Stomach smooth muscle (tissue), 2 donors: Measurements from ENCODE around the gene PTCD2.

Experiments
- H3K27ac ChIP-seq: one replicate; pipeline ENCODE4 v1.7.0; 2013; ENCODE audit warnings: mild to moderate bottlenecking, low read length, inconsistent platforms
- H3K27me3 ChIP-seq, 2 donors: one replicate each; pipeline ENCODE4 v1.7.0; 2013; ENCODE audit warnings: low read length in 2 of 2; ENCODE audit not compliant: insufficient read depth in 2 of 2, control insufficient read depth in 1 of 2
- H3K36me3 ChIP-seq, 2 donors: one replicate each; pipeline ENCODE4 v1.7.0; 2013; ENCODE audit warnings: low read length in 2 of 2; ENCODE audit not compliant: control insufficient read depth in 2 of 2, insufficient read depth in 2 of 2
- H3K4me1 ChIP-seq: one replicate; pipeline ENCODE4 v1.7.0; 2013; ENCODE audit warnings: low read length; ENCODE audit not compliant: control insufficient read depth, insufficient read depth
- H3K4me3 ChIP-seq, 2 donors: one replicate each; pipeline ENCODE4 v1.7.0; 2013; ENCODE audit warnings: low read length in 2 of 2
- H3K9ac ChIP-seq, 2 donors: one replicate each; pipeline ENCODE4 v1.7.0; 2013; ENCODE audit warnings: low read length in 2 of 2, mild to moderate bottlenecking in 1 of 2
- H3K9me3 ChIP-seq, 2 donors: one replicate each; pipeline ENCODE4 v1.7.0; 2013; ENCODE audit warnings: low read length in 2 of 2; ENCODE audit not compliant: control insufficient read depth in 2 of 2
- donor health status: healthy.
- donor health status: Pancreatic carcinoma.

PTCD2 gene

DNA sequence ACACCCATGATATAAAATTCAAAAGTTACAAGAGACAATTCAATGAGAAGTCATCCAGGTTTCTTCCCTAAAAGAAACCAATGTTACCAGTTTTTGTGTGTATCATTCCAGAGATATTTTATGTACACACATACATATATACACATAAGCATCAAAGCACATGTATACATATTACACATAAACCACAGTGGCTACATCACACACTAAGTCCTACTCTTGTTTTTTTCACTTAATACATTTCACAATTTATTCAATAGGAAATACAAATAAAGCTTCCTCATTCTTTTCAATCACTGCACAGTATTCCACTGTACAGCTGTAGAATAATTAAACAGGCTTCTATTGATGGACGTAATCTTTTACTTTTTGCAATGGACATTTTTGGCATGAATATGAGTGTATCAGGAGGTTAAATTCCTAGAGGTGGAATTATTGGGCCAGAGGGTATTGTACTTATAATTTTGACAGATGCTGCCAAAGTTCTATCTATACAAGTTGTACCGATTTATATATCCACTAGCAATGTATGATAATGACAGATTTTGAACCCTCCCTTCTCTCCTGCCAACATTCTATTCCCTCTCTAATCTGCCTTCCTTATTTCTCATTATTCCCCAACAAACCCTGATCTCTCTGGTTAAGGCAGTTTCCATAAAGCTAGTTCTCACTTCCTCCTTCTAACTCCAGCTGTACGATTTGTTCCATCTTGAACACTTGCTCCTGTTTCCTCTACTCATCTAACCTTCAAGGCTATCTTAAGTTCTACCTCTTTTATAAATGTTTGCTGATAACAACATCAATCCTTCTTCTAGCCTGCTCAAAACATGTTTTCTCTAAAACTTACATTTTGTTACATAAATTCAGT lies 35.4 kb upstream of the PTCD2 start:
- Histone ChIP-seq H3K4me1 (peaks cover 24% of the 10 kb centered on the region), H3K4me3 (no peak overlapping the region), H3K9ac (no peak overlapping the region), H3K36me3 (no peaks in the 10 kb centered on the region), H3K27ac (no peak overlapping the region), H3K27me3 (no peaks in the 10 kb centered on the region), H3K9me3 (no peaks in the 10 kb centered on the region)

DNA sequence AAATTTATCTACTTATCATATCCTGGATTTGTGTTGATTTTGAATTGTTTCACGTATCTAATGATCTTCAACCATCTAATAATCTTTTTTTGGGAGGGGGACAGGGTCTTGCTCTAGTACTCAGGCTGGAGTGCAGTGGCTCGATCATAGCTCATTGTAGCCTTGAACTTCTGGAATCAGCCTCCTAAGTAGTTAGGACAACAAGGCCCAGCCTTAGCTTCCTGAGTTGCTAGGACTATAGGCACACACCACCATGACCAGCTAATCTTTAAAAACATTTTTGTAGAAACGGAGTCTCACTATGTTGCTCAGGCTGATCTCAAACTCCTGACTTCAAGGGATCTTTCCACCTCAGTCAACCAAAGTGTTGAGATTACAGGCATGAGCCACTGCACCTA lies 34.8 kb upstream of the PTCD2 start:
- Histone ChIP-seq H3K27ac (no peak overlapping the region), H3K27me3 (no peaks in the 10 kb centered on the region), H3K36me3 (peaks cover 2 to 5% of the 10 kb centered on the region in 2 donors), H3K9ac (no peak overlapping the region), H3K9me3 (no peaks in the 10 kb centered on the region), H3K4me1 (peaks cover 24% of the 10 kb centered on the region), H3K4me3 (no peak overlapping the region)

DNA sequence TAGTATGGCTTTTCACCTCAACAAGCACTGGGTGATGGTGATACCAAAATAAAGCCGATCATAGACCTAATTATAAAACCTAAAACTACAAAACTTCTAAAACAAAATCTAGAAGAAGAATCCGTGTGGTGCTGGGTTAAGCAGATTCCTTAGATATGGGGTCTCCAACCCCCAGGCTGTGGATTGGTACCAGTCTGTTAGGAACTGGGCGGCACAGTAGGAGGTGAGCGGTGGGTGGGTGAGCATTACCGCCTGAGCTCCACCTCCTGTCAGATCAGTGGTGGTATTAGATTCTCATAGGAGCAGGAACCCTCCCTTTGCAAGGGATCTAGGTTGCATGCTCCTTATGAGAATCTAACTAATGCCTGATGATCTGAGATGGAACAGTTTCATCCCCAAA lies 33.4 kb upstream of the PTCD2 start:
- Histone ChIP-seq H3K27ac (no peak overlapping the region), H3K36me3 (peaks cover 4 to 5% of the 10 kb centered on the region in 2 donors), H3K9ac (no peak overlapping the region), H3K9me3 (no peaks in the 10 kb centered on the region), H3K4me1 (peaks cover 15% of the 10 kb centered on the region), H3K4me3 (no peak overlapping the region), H3K27me3 (no peaks in the 10 kb centered on the region)

DNA sequence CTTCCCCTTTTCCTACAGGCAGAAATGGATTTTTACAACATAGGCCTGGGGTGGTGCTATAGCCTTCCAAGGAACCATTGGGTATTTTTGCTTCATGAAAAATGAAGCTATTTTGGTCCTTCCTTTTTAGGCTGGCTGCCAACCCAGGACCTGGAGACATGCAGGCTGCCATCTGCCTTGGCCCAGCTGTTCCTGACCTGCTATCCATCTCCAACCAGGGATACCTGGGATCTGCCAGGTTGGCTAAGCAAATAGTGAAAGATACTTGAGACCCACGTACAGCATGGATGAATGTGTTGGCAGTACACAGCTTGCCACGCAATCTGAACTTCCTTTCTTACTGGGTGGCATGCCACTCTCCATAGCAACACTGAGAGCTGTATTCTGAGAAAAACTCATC lies 31.2 kb upstream of the PTCD2 start:
- Histone ChIP-seq H3K4me3 (no peak overlapping the region), H3K27me3 (no peaks in the 10 kb centered on the region), H3K27ac (no peak overlapping the region), H3K9ac (no peak overlapping the region), H3K4me1 (peaks cover 6% of the 10 kb centered on the region), H3K36me3 (peaks cover 4 to 5% of the 10 kb centered on the region in 2 donors), H3K9me3 (no peaks in the 10 kb centered on the region)

DNA sequence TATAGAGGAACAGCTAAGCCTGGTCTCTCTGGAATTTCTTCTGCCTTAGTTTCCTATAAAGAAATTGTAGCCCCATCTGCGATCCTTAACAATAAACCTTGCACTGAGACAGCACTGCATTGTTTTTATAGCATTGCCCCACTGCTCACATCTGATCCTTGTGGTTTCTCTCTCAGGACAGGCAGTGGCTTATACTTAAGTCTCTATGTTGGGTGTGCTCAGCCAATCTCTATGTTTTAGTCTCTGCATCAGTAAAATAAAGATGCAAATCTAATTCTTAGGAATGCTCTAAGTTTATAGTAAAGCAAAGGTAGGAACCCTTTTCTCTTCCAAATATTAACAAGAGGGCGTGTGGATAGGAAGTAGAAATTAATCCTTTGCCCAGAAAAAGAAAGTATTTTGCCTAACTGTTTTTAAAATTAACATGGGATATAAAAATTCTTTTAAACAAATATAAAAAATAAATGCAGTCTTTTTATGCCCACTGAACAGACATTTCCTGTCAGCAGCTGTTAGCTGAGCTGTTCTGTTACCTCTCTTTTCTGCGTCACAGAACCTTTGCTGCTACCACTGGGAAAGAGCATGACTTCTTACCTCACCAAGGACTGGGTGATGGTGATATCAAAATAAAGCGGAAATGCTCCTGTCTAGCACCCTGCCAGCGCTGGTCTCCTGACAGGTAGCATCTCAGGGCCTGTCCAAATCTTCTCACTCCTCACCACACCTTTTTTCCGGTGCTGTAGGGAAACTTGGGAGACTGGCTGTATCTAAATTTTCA lies 29.6 kb upstream of the PTCD2 start:
- Histone ChIP-seq H3K27me3 (no peaks in the 10 kb centered on the region), H3K4me1 (peaks cover 6% of the 10 kb centered on the region), H3K9ac (no peak overlapping the region), H3K9me3 (no peaks in the 10 kb centered on the region), H3K36me3 (peaks cover 4 to 5% of the 10 kb centered on the region in 2 donors), H3K4me3 (no peak overlapping the region), H3K27ac (no peak overlapping the region)

DNA sequence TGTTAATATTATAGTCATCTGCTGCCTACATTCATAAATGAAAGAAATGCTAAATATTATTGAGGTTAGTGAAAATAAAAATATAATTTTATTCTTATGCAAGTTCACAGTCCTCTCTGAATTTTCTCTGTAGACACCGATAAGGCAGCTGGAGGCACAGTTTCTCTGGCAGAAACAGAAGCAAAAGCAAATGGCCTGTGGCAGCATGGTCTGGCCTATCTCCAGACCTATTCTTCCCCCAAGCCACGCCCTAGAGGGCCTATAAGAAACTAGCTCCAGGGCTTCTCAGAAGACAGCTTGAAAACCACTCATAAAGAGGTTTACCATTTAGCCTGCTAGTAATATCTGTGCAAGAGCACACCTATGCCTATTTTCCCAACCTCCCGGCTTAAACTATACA lies 28.6 kb upstream of the PTCD2 start:
- Histone ChIP-seq H3K4me1 (peaks cover 6% of the 10 kb centered on the region), H3K36me3 (peaks cover 4 to 5% of the 10 kb centered on the region in 2 donors), H3K27me3 (no peaks in the 10 kb centered on the region), H3K9ac (no peak overlapping the region), H3K9me3 (no peaks in the 10 kb centered on the region), H3K4me3 (no peak overlapping the region), H3K27ac (no peak overlapping the region)

DNA sequence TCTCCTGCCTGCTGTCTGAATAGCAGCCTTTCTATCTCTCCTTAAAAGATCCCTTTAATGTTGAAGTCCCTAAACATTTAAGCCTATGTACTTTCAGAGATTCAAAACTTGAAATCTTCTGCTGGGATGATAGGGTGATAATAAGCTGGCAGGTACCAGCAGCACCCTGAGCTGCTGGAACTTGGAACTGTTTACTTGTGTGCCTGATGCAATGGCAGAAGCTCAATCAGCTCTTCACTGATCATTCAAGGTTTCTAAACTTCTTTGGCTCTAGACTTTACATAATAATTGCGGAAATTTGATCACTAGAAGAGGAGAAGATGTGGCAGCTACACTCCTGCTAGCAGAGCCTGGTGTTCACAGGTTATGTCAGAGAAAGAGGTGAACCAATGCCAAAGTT lies 27.8 kb upstream of the PTCD2 start:
- no peak overlapping the region for H3K27ac ChIP-seq
- H3K9ac ChIP-seq = no peak overlapping the region
- peaks cover 6% of the 10 kb centered on the region for H3K4me1 ChIP-seq
- H3K4me3 ChIP-seq = no peak overlapping the region
- H3K36me3 ChIP-seq = peaks cover 4 to 5% of the 10 kb centered on the region in 2 donors
- H3K27me3 ChIP-seq = no peaks in the 10 kb centered on the region
- no peaks in the 10 kb centered on the region for H3K9me3 ChIP-seq

DNA sequence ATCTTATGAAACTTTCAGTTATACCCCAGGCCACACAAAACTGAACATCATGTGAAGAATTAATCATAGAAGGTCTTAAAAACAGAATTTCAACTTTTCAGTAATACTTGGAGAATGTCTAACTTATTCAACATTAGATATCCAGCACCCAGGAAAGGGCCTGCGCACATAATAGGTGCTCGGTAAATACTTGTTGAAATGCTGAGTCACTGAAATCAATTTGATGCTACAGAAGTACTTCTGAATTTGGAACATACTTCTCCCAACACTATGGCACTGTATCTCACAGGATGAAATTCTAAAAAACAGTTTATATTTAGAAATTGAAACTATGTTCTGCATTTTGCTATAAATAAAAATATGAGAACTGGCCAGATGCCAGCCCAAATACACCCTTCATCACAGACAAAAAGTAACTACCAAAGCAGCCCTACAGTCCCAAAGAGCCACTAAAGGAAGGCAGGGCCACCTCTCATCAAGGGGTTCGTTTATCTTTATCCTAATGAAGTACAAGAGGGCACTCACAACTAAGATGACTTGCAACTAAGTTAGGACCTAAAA lies 26.6 kb upstream of the PTCD2 start:
- Histone ChIP-seq H3K36me3 (peaks cover 4 to 5% of the 10 kb centered on the region in 2 donors), H3K4me1 (peaks cover 6% of the 10 kb centered on the region), H3K27ac (no peak overlapping the region)

DNA sequence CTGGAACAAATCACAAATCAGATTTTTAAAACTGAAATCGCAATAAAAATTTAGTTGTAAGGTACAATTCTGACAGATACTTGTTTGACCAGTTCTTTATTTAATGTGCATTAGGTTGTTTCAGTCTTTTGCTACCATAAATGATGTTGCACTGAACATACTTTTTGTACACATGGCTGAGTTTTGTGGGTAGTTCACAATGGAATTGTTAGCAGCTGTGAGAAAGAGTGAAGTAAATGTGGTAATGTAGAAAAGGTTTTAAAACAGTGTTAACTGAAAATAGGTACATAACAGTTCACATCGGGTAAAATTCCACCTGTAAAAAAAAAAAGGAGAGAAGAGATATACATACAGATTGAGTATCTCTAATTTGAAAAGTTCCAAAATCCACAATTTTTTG lies 25.7 kb upstream of the PTCD2 start:
- H3K4me3 ChIP-seq = no peak overlapping the region
- no peaks in the 10 kb centered on the region for H3K9me3 ChIP-seq
- H3K4me1 ChIP-seq = peaks cover 3% of the 10 kb centered on the region
- H3K27ac ChIP-seq = no peak overlapping the region
- no peaks in the 10 kb centered on the region for H3K27me3 ChIP-seq
- H3K36me3 ChIP-seq = peaks cover 4 to 5% of the 10 kb centered on the region in 2 donors
- no peak overlapping the region for H3K9ac ChIP-seq

More for the DNA sequence above, 26.6 kb upstream of the PTCD2 start:
- Histone ChIP-seq H3K27me3 (no peaks in the 10 kb centered on the region), H3K9ac (no peak overlapping the region), H3K9me3 (no peaks in the 10 kb centered on the region), H3K4me3 (no peak overlapping the region)

DNA sequence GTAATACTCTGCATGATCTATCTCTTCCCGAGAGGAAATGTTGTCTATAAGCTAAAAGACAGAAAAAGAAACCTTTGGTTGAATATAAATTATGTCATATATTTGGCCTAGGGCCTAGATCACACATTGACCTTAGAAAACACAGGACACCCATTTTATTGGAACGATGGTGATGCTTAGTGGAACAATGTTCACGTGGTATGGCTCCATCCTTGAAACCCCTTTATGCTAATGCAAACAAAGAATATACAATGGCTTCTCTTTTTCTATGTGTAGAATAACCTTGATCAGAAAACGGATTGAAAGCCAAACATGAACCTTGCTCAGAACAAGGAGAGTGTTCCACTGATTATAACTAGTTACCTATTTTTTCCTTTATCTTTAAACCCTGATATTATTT lies 24.6 kb upstream of the PTCD2 start:
- H3K36me3 ChIP-seq = peaks cover 0 to 2% of the 10 kb centered on the region in 2 donors
- H3K27ac ChIP-seq = no peak overlapping the region
- H3K4me1 ChIP-seq = peaks cover 3% of the 10 kb centered on the region
- H3K27me3 ChIP-seq = no peaks in the 10 kb centered on the region
- no peak overlapping the region for H3K9ac ChIP-seq
- H3K4me3 ChIP-seq = no peak overlapping the region
- no peaks in the 10 kb centered on the region for H3K9me3 ChIP-seq
